Right lobe of liver (tissue), 6 donors: ENCODE results near the gene SLC8A2. TPM values are rescaled to one million over a fixed set of nuclear protein-coding genes. Genes with fewer than 3 reads are reported as not detected.

Source experiments
- ATAC-seq, 4 donors: fragments of 200-7000 bp; cut with Tn5 transposase; one replicate each; pipeline ENCODE4 v1.9.1; 2020; ENCODE audit warnings: mild to moderate bottlenecking in 4 of 4, moderate library complexity in 4 of 4
- DNase-seq, 3 donors: peaks; one replicate each; pipeline ENCODE4 v3.0.0-alpha.2; 2020
- H3K27ac ChIP-seq, 3 donors: fragments of 200-600 bp; one replicate each; pipeline ENCODE4 v1.8.0; 2022
- H3K27me3 ChIP-seq, 2 donors: fragments of 200-600 bp; one replicate each; pipeline ENCODE4 v1.8.0; 2022
- H3K36me3 ChIP-seq, 4 donors: fragments of 200-600 bp; sonication (generic) in 1 of 4; one replicate each; pipeline versions ENCODE4 v1.5.1 to v1.8.0; 2017 to 2022; ENCODE audit warnings: control low read depth in 1 of 4
- H3K4me1 ChIP-seq, 4 donors: fragments of 200-600 bp; sonication (generic) in 1 of 4; one replicate each; pipeline versions ENCODE4 v1.5.1 to v1.8.0; 2017 to 2022; ENCODE audit warnings: control low read depth in 1 of 4
- H3K4me3 ChIP-seq, 3 donors: fragments of 200-600 bp; one replicate each; pipeline ENCODE4 v1.8.0; 2022
- H3K9me3 ChIP-seq, 4 donors: fragments of 200-600 bp; sonication (generic) in 1 of 4; one replicate each; pipeline versions ENCODE4 v1.5.1 to v1.8.0; 2017 to 2022; ENCODE audit warnings: control low read depth in 1 of 4
- CTCF ChIP-seq, 4 donors: fragments of 200-600 bp in 3 of 4; fragments of 450-650 bp in 1 of 4; IDR thresholded peaks; one replicate each; pipeline versions ENCODE4 v1.5.1 to v1.8.0; 2016 to 2022; ENCODE audit warnings: antibody characterized with exemption in 4 of 4, mild to moderate bottlenecking in 2 of 4
- POLR2A ChIP-seq: fragments of 450-650 bp; IDR thresholded peaks from one replicate; pipeline ENCODE4 v1.6.1; 2017; ENCODE audit warnings: antibody characterized with exemption, mild to moderate bottlenecking
- WGBS: methylation state at CpG from one replicate; pipeline ENCODE4 v1.1.6; 2018; ENCODE audit warnings: low coverage, low lambda C conversion rate; ENCODE audit not compliant: insufficient coverage; ENCODE audit errors: missing lambda C conversion rate; 5-methylcytosine and 5-hydroxymethylcytosine counted together
- intact Hi-C, 2 donors: fragments of 100-400 bp; cut with DNase I; formaldehyde crosslinking; loops; one replicate each; pipeline versions ENCODE4 v1.11.2 to v1.14.1; 2022
- total RNA-seq, 6 experiments: library from RNA; depleted of rRNA in 2 of 6; stranded (reverse); fragments of >200 nt in 2 of 6; fragmentation: NEBNext Ultra II Directional in 3 of 6; extraction: Animal tissue kit (Norgen Biotek cat#: 25700) in 3 of 6; gene quantifications; one replicate each; pipeline versions ENCODE4 v1.1.0 to v1.2.4, GENCODE V29; 2016 to 2023
- donor health status: DM: no; HTN: yes; CAD: no.
- donor health status: DM: no; HTN: no; CAD: no.
- donor health status: DM: no; HTN: no; CAD: no.
- donor health status: DM: no; HTN: yes; CAD: no.
- donor health status: DM: no; HTN: yes; CAD: no.

The SLC8A2 gene
- total RNA-seq, 6 experiments from 2014 or later = 0.13 TPM; not detected in 5

- H3K36me3 ChIP-seq = no peaks in the 10 kb centered on the region
- no peak for TF ChIP-seq POLR2A
- TF ChIP-seq CTCF (IDR thresholded peaks at IDR 0.05) = no peak
- ATAC-seq (no peak), DNase-seq (no peak)
- no peaks in the 10 kb centered on the region for H3K9me3 ChIP-seq
- no peak overlapping the region for H3K27ac ChIP-seq
- intact Hi-C loops = no loop called here
- H3K4me3 ChIP-seq = no peak overlapping the region
- peaks cover 0 to 21% of the 10 kb centered on the region in 2 donors for H3K27me3 ChIP-seq
- WGBS = 21% methylated on average over 6 of the region's 16 CpGs
- no peaks in the 10 kb centered on the region for H3K4me1 ChIP-seq
Observed at GRCh38 chr19:47421244-47421786, 50.4 kb downstream of the SLC8A2 start.

- Histone ChIP-seq H3K9me3 (no peaks in the 10 kb centered on the region), H3K27ac (no peak overlapping the region), H3K4me1 (no peaks in the 10 kb centered on the region), H3K27me3 (peaks cover 0 to 27% of the 10 kb centered on the region in 2 donors), H3K36me3 (no peaks in the 10 kb centered on the region), H3K4me3 (no peak overlapping the region)
- WGBS = 9% methylated on average over 18 of the region's 19 CpGs
- DNase-seq = no peak
- TF ChIP-seq POLR2A (no peak), CTCF (IDR thresholded peaks at IDR 0.05) (no peak)
- intact Hi-C loops = no loop called here
- ATAC-seq = no peak
Observed at GRCh38 chr19:47419789-47420188, 51.9 kb downstream of the SLC8A2 start.

- WGBS = 0% methylated on average over 2 of the region's 70 CpGs
- DNase-seq = no peak
- Histone ChIP-seq H3K4me1 (no peaks in the 10 kb centered on the region), H3K4me3 (no peak within 1 kb of the TSS), H3K9me3 (no peaks in the 10 kb centered on the region), H3K27ac (no peak within 1 kb of the TSS), H3K27me3 (peaks cover 0 to 27% of the 10 kb centered on the region in 2 donors), H3K36me3 (no peaks in the 10 kb centered on the region)
- no peak for TF ChIP-seq CTCF (IDR thresholded peaks at IDR 0.05)
- no peak for TF ChIP-seq POLR2A
- intact Hi-C loops = no loop called here
- no peak for ATAC-seq
Observed at GRCh38 chr19:47419030-47419783, 52.5 kb downstream of the SLC8A2 start, which contains the start of gene MEIS3. TSS of gene MEIS3 (minus strand) at chr19:47419527. CDS start at chr19:47419081, 446 bp downstream.

- ATAC-seq (no peak), DNase-seq (no peak)
- intact Hi-C loops = no loop called here
- H3K27ac ChIP-seq = no peak overlapping the region
- peaks cover 0 to 27% of the 10 kb centered on the region in 2 donors for H3K27me3 ChIP-seq
- TF ChIP-seq CTCF (IDR thresholded peaks at IDR 0.05) = no peak
- no peak for TF ChIP-seq POLR2A
- H3K4me1 ChIP-seq = no peaks in the 10 kb centered on the region
- no peaks in the 10 kb centered on the region for H3K9me3 ChIP-seq
- WGBS = 7% methylated on average over 7 of the region's 9 CpGs
- no peak overlapping the region for H3K4me3 ChIP-seq
- H3K36me3 ChIP-seq = no peaks in the 10 kb centered on the region
Observed at GRCh38 chr19:47418692-47419029, 53.0 kb downstream of the SLC8A2 start.
